Esophagus muscularis mucosa (tissue), 4 donors: ENCODE results near the gene CFAP300. TPM values are rescaled to one million over a fixed set of nuclear protein-coding genes. Genes with fewer than 3 reads are reported as not detected.

Experiments used
- DNase-seq: peaks from one replicate; pipeline ENCODE4 v3.0.0-alpha.2; 2017; ENCODE audit errors: extremely low spot score
- H3K27ac ChIP-seq, 4 donors: fragments of 200-600 bp; sonication (generic); replicated peaks in 1 of 4; 1 replicate in 3 of 4; 2 replicates in 1 of 4; pipeline ENCODE4 v1.5.1; 2016 to 2019; ENCODE audit warnings: mild to moderate bottlenecking in 1 of 4
- H3K27me3 ChIP-seq, 4 donors: fragments of 200-600 bp; sonication (generic); one replicate each; pipeline versions ENCODE4 v1.5.1 to v1.6.0; 2016 to 2019
- H3K36me3 ChIP-seq, 4 donors: fragments of 200-600 bp; sonication (generic); one replicate each; pipeline ENCODE4 v1.5.1; 2016 to 2019
- H3K4me1 ChIP-seq, 4 donors: fragments of 200-600 bp; sonication (generic); one replicate each; pipeline ENCODE4 v1.5.1; 2016 to 2019
- H3K4me3 ChIP-seq, 4 donors: fragments of 200-600 bp; sonication (generic); 1 replicate in 2 of 4; 2 replicates in 2 of 4; pipeline ENCODE4 v1.5.1; 2016 to 2019; ENCODE audit warnings: mild to moderate bottlenecking in 4 of 4, moderate library complexity in 1 of 4
- H3K9me3 ChIP-seq, 4 donors: fragments of 200-600 bp; sonication (generic); 1 replicate in 3 of 4; 2 replicates in 1 of 4; pipeline ENCODE4 v1.5.1; 2016 to 2019
- CTCF ChIP-seq, 3 experiments: fragments of 200-600 bp in 2 of 3; fragments of 450-650 bp in 1 of 3; sonication (generic) in 2 of 3; IDR thresholded peaks; one replicate each; pipeline ENCODE4 v1.5.1; 2017 to 2019; ENCODE audit warnings: antibody characterized with exemption in 3 of 3, mild to moderate bottlenecking in 2 of 3, moderate library complexity in 1 of 3
- EP300 ChIP-seq: sonication (generic); formaldehyde crosslinking; IDR thresholded peaks from one replicate; pipeline ENCODE4 v1.6.1; 2017; ENCODE audit warnings: antibody characterized with exemption
- POLR2A ChIP-seq: fragments of 450-650 bp; IDR thresholded peaks from one replicate; pipeline ENCODE4 v1.6.1; 2017; ENCODE audit warnings: antibody characterized with exemption, moderate library complexity, mild to moderate bottlenecking, low read depth
- POLR2AphosphoS5 ChIP-seq, 2 donors: sonication (generic); formaldehyde crosslinking; IDR thresholded peaks; one replicate each; pipeline ENCODE4 v1.6.1; 2017; ENCODE audit warnings: antibody characterized with exemption in 2 of 2
- WGBS: methylation state at CpG from one replicate; pipeline ENCODE4 v1.1.5; 2018; 5-methylcytosine and 5-hydroxymethylcytosine counted together
- intact Hi-C: fragments of 100-400 bp; cut with DNase I; formaldehyde crosslinking; loops from one replicate; pipeline ENCODE4 v1.15.1; 2023
- total RNA-seq, 4 donors: library from RNA; depleted of rRNA; stranded (reverse); fragments of >200 nt; gene quantifications; one replicate each; pipeline versions ENCODE4 v1.1.0 to v1.2.1, GENCODE V29; 2016

CFAP300 gene
- total RNA-seq, 4 donors from 2014 or later = 0.83 to 2.2 (median 1.6) TPM

GRCh38 chr11:102050927-102051575 lies 3.8 kb downstream of the CFAP300 start:
- H3K4me3 ChIP-seq = no peak overlapping the region
- peaks cover 0 to 16% (median 11%) of the 10 kb centered on the region in 4 donors for H3K4me1 ChIP-seq
- no peaks in the 10 kb centered on the region for H3K9me3 ChIP-seq
- no peaks in the 10 kb centered on the region for H3K27me3 ChIP-seq
- DNase-seq = no peak
- intact Hi-C loops = no loop called here
- H3K27ac ChIP-seq = no peak overlapping the region
- no peaks in the 10 kb centered on the region for H3K36me3 ChIP-seq
- 81% methylated on average over 5 of the region's 5 CpGs for WGBS
- TF ChIP-seq EP300 (no peak), POLR2A (no peak), POLR2AphosphoS5 (IDR thresholded peaks at IDR 0.05) (no peak), CTCF (IDR thresholded peaks at IDR 0.05) (no peak)

- H3K36me3 ChIP-seq = no peaks in the 10 kb centered on the region
- no peak overlapping the region for H3K27ac ChIP-seq
- intact Hi-C loops = no loop called here
- no peak for DNase-seq
- no peak for TF ChIP-seq POLR2AphosphoS5 (IDR thresholded peaks at IDR 0.05)
- peak in 1 of 3 experiments; percentile 22 for TF ChIP-seq CTCF (IDR thresholded peaks at IDR 0.05)
- 56% methylated on average over 2 of the region's 2 CpGs for WGBS
- no peaks in the 10 kb centered on the region for H3K4me1 ChIP-seq
- H3K9me3 ChIP-seq = no peaks in the 10 kb centered on the region
- no peak overlapping the region for H3K4me3 ChIP-seq
- H3K27me3 ChIP-seq = no peaks in the 10 kb centered on the region
Measured at GRCh38 chr11:102061276-102061675, 14.0 kb downstream of the CFAP300 start.

- DNase-seq = no peak
- H3K27me3 ChIP-seq = no peaks in the 10 kb centered on the region
- H3K27ac ChIP-seq = no peak overlapping the region
- TF ChIP-seq EP300 = no peak
- TF ChIP-seq POLR2A = no peak
- TF ChIP-seq CTCF (IDR thresholded peaks at IDR 0.05) = no peak
- TF ChIP-seq POLR2AphosphoS5 (IDR thresholded peaks at IDR 0.05) = no peak
- intact Hi-C loops = no loop called here
- WGBS = 92% methylated on average over 2 of the region's 2 CpGs
- H3K4me1 ChIP-seq = no peaks in the 10 kb centered on the region
- no peaks in the 10 kb centered on the region for H3K9me3 ChIP-seq
- H3K36me3 ChIP-seq = no peaks in the 10 kb centered on the region
- H3K4me3 ChIP-seq = no peak overlapping the region
Measured at GRCh38 chr11:102062106-102062505, 14.9 kb downstream of the CFAP300 start.

GRCh38 chr11:102064316-102064715 lies 17.1 kb downstream of the CFAP300 start:
- no peak overlapping the region for H3K27ac ChIP-seq
- H3K4me1 ChIP-seq = no peaks in the 10 kb centered on the region
- no peak for TF ChIP-seq POLR2AphosphoS5 (IDR thresholded peaks at IDR 0.05)
- no peak for TF ChIP-seq POLR2A
- intact Hi-C loops = no loop called here
- H3K4me3 ChIP-seq = no peak overlapping the region
- no peaks in the 10 kb centered on the region for H3K36me3 ChIP-seq
- 91% methylated on average over 2 of the region's 2 CpGs for WGBS
- DNase-seq = no peak
- no peaks in the 10 kb centered on the region for H3K9me3 ChIP-seq
- no peaks in the 10 kb centered on the region for H3K27me3 ChIP-seq

GRCh38 chr11:102070766-102071165 lies 23.5 kb downstream of the CFAP300 start:
- WGBS = 42% methylated on average over 1 of the region's 1 CpG
- no peaks in the 10 kb centered on the region for H3K27me3 ChIP-seq
- DNase-seq = no peak
- H3K36me3 ChIP-seq = no peaks in the 10 kb centered on the region
- no peak for TF ChIP-seq POLR2A
- TF ChIP-seq EP300 = no peak
- no peak for TF ChIP-seq POLR2AphosphoS5 (IDR thresholded peaks at IDR 0.05)
- TF ChIP-seq CTCF (IDR thresholded peaks at IDR 0.05) = no peak
- H3K4me3 ChIP-seq = no peak overlapping the region
- H3K27ac ChIP-seq = no peak overlapping the region
- H3K9me3 ChIP-seq = peaks cover 0 to 23% (median 14%) of the 10 kb centered on the region in 4 donors
- intact Hi-C loops = no loop called here
- H3K4me1 ChIP-seq = no peaks in the 10 kb centered on the region
